ENCODE results near the gene CEP112.

The CEP112 gene

GRCh38 chr17:65634533-65634932, 557.4 kb downstream of the CEP112 start:
- no peak for DNase-seq

- no peak for DNase-seq
Measured at GRCh38 chr17:65633988-65634387, 557.9 kb downstream of the CEP112 start.

GRCh38 chr17:65633146-65633881, 558.6 kb downstream of the CEP112 start:
- DNase-seq, result no peak

GRCh38 chr17:65630502-65630901, 561.4 kb downstream of the CEP112 start:
- DNase-seq, result no peak

- no peak for DNase-seq
Measured at GRCh38 chr17:65629234-65629690, 562.7 kb downstream of the CEP112 start.

GRCh38 chr17:65628644-65629036, 563.3 kb downstream of the CEP112 start:
- no peak for DNase-seq

- peak; percentile 49 for DNase-seq
Measured at GRCh38 chr17:65627891-65628643, 563.9 kb downstream of the CEP112 start.

- DNase-seq, result no peak
Measured at GRCh38 chr17:65627108-65627507, 564.8 kb downstream of the CEP112 start.

GRCh38 chr17:65626451-65626850, 565.5 kb downstream of the CEP112 start:
- no peak for DNase-seq

GRCh38 chr17:65618516-65618915, 573.4 kb downstream of the CEP112 start:
- no peak for DNase-seq

GRCh38 chr17:65617496-65617895, 574.4 kb downstream of the CEP112 start:
- DNase-seq, result no peak

- DNase-seq, result no peak
Measured at GRCh38 chr17:65609749-65610148, 582.2 kb downstream of the CEP112 start.

- no peak for DNase-seq
Measured at GRCh38 chr17:65609286-65609685, 582.6 kb downstream of the CEP112 start.

- no peak for DNase-seq
Measured at GRCh38 chr17:65604070-65604469, 587.9 kb downstream of the CEP112 start.

- no peak for DNase-seq
Measured at GRCh38 chr17:65601881-65602280, 590.1 kb downstream of the CEP112 start.

GRCh38 chr17:65601145-65601544, 590.8 kb downstream of the CEP112 start:
- DNase-seq, result no peak

GRCh38 chr17:65600518-65600917, 591.4 kb downstream of the CEP112 start:
- DNase-seq, result no peak

GRCh38 chr17:65599650-65600049, 592.3 kb downstream of the CEP112 start:
- DNase-seq, result no peak

- no peak for DNase-seq
Measured at GRCh38 chr17:65598746-65599145, 593.2 kb downstream of the CEP112 start.

GRCh38 chr17:65595071-65595656, 596.8 kb downstream of the CEP112 start:
- DNase-seq, result no peak

- DNase-seq, result peak; percentile 60
Measured at GRCh38 chr17:65593855-65594845, 597.8 kb downstream of the CEP112 start.
